HG02610 (cell line): Measurements from ENCODE around the gene PRKAR1B.
"Not testable (repeated sequence)": the region's sequence is repeated elsewhere in the genome, so short reads cannot be mapped to it uniquely, and the experiment has no call there.

Experiments
- ATAC-seq: cut with Tn5 transposase; IDR thresholded peaks from one replicate; pipeline ENCODE4 v1.9.1; 2021; ENCODE audit warnings: mild to moderate bottlenecking, moderate library complexity; ENCODE audit not compliant: unreplicated experiment

Gene PRKAR1B

DNA sequence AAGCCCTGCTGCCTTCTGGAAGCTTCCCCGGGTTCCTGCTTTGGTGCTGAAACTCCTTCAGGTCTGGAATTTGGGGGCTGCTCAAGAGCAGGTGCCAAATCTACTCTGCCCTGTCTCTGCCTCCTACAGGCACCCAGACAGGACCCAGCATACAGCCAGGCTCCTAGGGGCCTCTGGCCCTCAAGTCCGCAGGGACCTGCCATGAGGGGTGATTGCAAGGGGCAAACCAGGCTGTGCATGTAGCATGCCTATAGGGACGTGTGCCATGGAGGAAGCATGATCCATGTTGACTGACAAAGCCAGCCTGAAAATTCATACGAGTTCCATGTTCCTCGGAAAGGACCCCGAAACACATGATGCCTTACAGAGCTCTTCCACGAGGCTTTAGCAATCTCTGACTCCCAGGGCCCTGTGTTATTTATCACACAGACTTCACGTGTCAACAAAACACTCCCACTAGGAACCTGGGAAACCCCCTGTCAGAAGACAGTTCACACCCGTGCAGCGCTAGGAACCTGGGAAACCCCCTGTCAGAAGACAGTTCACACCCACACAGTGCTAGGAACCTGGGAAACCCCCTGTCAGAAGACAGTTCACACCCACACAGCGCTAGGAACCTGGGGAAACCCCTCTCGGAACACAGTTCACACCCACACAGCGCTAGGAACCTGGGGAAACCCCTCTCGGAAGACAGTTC lies 75.9 kb downstream of the PRKAR1B start:
- no peak for ATAC-seq

- ATAC-seq: no peak
These were observed 76.6 kb downstream of the PRKAR1B start for GRCh38 chr7:650339-651031.

DNA sequence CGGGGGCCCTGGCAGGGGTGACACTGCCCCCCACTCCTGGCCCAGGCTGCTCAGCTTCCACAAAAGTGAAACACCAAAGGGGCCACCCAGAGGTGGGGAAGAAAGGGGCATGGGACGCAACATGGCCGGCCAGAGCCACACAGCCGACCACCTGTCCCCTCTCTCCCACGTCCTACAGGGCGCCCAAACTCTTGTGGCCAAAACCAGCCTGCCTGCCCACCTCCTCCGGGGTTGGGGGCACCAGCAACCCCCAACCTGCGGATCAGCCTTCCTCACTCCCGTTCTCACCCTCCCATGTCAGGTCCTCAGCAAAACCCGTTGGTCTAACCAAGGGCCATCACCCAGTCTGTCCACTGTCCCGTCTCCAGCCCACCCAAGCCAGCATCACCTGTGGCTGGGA lies 80.1 kb downstream of the PRKAR1B start:
- ATAC-seq: no peak

DNA sequence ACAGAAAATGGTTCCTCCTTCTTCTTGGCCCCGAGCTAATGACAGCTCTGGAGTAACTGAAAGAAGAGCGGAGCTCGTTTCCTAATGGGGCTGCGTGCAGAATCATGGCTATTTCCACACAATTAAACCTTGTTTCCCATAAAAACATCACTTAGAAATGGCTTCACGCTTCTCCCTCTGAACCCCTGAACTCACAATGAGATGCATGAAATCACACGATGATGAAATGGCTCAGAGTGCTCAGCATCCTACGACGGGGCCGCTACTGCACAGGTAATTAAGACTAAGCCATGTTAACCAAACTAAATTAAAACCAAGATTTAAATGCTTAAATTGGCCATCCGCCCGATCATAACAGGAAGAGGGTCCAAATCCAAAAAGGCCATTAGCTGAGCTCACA lies 80.6 kb downstream of the PRKAR1B start:
- no peak for ATAC-seq

DNA sequence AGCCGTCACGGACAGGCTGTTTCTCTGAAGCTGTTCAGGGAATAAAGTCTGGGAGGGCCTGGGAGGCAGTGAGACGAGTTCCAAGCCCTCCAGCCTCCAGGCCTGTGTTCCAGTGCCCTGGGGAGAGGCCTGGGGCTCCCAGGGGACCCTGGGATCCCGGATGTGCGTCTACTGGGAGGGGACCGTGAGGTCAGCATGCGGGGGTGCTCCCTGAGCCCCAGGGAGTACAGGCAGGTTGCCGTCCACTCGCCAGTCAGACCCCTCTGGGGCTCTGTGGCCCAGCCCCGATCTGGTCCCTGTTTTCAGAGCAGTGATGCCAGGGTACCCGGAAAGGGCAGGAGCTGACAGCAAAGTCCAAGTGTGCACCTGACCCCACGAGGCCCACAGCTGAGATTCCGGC lies 81.5 kb downstream of the PRKAR1B start:
- no peak for ATAC-seq

DNA sequence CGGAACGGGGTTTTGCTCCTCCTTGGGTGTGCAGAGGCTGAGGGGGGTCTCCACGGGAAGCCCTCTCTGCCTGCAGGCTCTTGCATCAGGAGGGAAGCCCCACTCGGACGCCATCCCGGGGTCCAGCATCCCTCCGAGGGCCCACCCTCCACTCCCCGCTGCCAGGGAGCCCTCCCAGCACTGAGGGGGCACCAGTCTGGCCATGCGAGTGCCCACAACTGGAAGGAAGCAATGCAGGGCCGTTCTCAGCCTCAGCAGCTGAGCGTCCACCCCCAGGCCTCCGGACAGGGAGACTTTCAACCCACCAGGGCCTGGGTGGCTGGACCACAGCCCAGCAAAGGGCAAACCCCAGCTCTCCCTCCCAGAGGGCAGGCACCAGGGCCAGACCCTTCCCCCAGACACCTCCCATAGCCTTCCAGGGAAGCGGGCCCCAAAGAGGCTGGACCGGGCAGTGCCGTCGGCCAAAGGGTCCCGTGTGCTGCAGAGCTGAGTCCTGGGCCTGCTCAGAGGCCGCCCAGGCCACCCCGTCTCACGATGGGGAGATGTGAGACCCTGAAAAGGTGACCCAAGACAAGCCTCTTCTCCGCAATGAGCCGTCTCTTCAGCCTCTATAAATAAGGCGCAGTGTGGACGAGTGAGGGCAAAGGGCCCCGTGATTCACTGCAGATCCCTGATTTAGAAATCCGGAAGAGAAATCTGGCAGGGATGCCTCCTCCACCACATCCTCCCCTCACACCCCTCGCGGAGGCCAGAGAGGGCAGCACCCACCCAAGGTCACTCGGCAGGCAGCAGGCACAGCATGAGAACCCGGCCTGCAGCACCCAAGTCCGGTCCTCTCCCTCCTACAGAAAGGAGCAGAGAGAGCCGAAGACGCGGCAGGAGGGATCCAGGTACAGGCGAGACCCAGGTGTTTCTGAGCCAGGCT lies 82.4 kb downstream of the PRKAR1B start:
- ATAC-seq: no peak

GRCh38 chr7:641966-642365 lies 85.1 kb downstream of the PRKAR1B start:
- ATAC-seq: no peak

- no peak for ATAC-seq
These were observed 85.8 kb downstream of the PRKAR1B start for GRCh38 chr7:641269-641671.

GRCh38 chr7:638256-639011 lies 88.6 kb downstream of the PRKAR1B start:
- ATAC-seq: no peak

DNA sequence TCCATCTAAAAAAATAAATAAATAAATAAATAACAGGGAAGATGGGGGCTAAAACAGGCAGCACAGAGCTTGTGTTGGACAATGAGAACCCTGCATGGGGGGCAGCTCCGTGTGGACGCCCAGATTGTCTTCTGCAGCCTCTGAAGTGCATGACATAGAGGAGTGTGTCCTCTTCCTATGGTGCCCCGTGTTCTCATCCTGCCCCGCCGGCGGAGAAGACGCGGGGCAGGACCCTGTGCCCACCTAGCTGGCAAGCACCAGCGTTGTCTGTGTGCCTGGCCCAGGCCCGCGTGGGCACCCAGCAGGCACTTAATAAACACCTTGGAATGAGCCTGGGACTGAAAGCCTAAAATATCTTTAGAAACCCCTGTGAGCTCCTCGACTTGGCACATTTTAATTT lies 89.3 kb downstream of the PRKAR1B start:
- no peak for ATAC-seq

DNA sequence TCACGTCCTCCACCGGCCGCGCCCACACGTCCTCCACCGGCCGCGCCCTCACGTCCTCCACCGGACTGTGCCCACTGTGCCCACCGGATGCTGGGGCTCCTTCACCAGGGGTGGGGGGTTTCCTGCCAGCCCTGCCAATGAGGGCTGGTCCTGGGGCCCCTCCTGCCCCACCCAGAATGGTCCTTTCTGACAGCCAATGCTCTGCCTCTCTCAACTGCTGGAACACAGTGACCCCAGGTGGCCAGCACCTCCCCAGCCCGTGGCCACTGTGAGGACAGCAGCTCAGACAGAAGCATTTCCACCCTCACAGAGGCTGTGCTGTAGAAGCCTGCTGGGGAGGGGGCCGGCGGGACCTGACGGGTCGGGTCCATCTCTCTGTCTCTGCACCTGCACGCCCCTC lies 90.7 kb downstream of the PRKAR1B start:
- ATAC-seq: no peak

DNA sequence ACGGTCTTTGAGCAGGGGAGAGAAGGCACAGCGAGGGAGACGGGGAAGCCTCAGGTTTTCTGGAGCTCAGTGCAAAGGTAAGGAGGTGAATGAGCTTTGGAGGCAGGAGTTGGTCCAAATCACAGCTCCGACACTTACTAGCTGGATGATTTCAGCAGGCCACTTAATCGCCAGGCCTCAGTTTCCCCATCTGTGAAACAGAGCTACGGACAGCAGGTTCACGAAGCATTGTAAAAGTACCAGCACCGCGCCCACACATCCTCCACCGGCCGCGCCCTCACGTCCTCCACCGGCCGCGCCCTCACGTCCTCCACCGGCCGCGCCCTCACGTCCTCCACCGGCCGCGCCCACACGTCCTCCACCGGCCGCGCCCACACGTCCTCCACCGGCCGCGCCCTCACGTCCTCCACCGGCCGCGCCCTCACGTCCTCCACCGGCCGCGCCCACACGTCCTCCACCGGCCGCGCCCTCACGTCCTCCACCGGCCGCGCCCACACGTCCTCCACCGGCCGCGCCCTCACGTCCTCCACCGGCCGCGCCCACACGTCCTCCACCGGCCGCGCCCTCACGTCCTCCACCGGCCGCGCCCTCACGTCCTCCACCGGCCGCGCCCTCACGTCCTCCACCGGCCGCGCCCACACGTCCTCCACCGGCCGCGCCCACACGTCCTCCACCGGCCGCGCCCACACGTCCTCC lies 91.2 kb downstream of the PRKAR1B start:
- not testable (repeated sequence) for ATAC-seq

DNA sequence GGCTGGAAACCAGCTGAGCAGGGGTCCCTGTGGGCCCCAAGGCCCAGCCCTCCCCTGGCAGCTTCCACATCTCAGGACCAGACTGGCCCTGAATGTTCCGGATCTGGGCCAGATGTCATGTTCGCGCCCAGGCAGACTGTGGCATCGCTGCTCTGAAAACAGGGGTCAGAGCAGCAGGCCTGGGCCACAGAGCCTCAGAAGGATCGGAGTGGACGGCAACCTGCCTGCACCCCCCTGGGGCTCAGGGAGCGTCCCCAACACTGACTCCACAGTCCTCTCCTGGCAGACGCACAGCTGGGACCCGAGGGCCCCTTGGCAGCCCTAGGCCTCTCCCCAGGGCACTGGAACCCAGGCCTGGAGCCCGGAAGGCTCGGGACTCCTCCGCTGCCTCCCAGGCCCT lies 91.9 kb downstream of the PRKAR1B start:
- no peak for ATAC-seq

DNA sequence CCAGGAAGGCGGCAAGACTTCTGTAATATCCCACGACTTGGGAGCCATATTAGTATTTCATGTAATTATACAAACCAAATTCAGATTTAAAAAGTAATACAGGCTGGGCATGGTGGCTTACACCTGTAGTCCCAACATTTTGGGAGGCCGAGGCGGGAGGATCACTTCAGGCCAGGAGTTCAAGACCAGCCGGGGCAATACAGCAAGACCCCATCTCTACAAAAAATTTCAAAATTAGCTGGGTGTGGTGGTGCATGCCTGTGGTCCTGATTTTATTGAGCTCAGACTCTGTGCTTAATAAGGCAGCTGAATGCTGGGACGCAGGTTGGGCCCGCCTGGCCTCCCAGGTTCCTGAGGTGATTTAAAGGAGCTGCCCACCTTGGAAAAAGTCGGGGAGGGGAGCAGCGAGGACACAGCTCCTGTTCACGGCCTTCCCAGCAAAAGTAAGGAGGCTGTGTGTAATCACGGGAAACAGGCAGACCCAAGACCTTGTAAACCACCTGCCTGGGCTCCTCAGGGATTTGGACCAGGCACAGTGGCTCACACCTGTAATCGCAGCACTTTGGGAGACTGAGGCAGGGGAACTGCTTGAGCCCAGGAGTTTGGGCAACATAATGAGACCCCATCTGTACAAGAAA lies 93.6 kb downstream of the PRKAR1B start:
- ATAC-seq: no peak

GRCh38 chr7:632831-633210 lies 94.3 kb downstream of the PRKAR1B start:
- ATAC-seq: no peak

- ATAC-seq: no peak
These were observed 94.9 kb downstream of the PRKAR1B start for GRCh38 chr7:631964-632830.

- ATAC-seq: no peak
These were observed 95.8 kb downstream of the PRKAR1B start for GRCh38 chr7:631291-631711.

DNA sequence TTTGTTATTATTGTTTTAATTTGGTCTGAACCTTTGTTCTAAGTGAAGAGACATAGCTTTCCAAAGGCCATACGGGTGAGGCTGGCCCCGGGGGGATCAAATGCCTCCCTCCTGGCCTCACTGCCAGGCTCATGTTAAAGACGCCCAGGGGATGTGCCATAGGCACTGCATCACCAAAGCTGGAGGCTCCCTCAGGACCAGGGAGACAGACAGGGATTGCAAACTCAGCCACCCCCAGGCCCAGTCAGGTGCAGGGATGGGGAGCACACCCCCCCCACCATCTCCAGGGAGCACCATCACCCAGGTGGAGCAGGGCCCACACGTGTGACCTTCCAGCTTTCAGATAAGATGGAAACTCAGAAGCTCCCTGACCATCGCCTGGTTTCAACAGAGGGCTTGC lies 96.5 kb downstream of the PRKAR1B start:
- ATAC-seq: no peak

DNA sequence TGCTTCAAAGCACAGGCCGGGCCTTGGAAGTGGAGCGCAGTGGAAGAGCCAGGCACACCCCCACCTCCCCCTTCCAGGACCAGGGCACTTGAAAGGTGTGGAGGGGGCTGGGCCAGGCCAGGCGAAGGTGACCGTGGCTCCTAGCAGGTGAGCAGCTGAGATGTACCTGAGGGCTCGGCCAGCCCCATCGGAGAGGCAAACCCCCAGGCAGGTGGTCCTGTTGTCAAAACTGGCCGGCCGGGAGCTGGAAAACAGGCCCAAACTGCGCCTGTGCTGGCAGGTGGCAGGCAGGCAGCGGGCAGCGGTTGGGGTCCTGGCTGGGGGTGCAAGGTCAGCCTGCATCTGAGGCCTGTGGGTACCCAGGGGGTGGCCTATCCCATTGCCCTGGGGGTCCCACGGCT lies 97.0 kb downstream of the PRKAR1B start:
- ATAC-seq: no peak
